ENCODE results near the gene WDR59.
"Not testable (repeated sequence)": the region's sequence is repeated elsewhere in the genome, so short reads cannot be mapped to it uniquely, and the experiment has no call there.

The WDR59 gene

GRCh38 chr16:74975591-74975990 is 9.3 kb downstream of the WDR59 start:
- FAIRE-seq: no peak

GRCh38 chr16:74973304-74973703 is 11.6 kb downstream of the WDR59 start:
- FAIRE-seq: no peak

GRCh38 chr16:74954763-74955162 is 30.2 kb downstream of the WDR59 start:
- FAIRE-seq: no peak

GRCh38 chr16:74951681-74952080 is 33.2 kb downstream of the WDR59 start:
- no peak for FAIRE-seq

GRCh38 chr16:74951206-74951605 is 33.7 kb downstream of the WDR59 start:
- no peak for FAIRE-seq

- FAIRE-seq: no peak
Measured at GRCh38 chr16:74950511-74950910, 34.4 kb downstream of the WDR59 start.

GRCh38 chr16:74949309-74949708 is 35.6 kb downstream of the WDR59 start:
- FAIRE-seq: no peak

- no peak for FAIRE-seq
Measured at GRCh38 chr16:74944466-74944865, 40.5 kb downstream of the WDR59 start.

- FAIRE-seq: no peak
Measured at GRCh38 chr16:74942977-74943918, 41.7 kb downstream of the WDR59 start.

GRCh38 chr16:74942566-74942965 is 42.4 kb downstream of the WDR59 start:
- no peak for FAIRE-seq

GRCh38 chr16:74939688-74940087 is 45.2 kb downstream of the WDR59 start:
- FAIRE-seq: no peak

GRCh38 chr16:74936902-74937560 is 47.9 kb downstream of the WDR59 start:
- no peak for FAIRE-seq

GRCh38 chr16:74931445-74931844 is 53.5 kb downstream of the WDR59 start:
- no peak for FAIRE-seq

- FAIRE-seq: no peak
Measured at GRCh38 chr16:74929636-74930035, 55.3 kb downstream of the WDR59 start.

GRCh38 chr16:74926805-74927204 is 58.1 kb downstream of the WDR59 start:
- no peak for FAIRE-seq

GRCh38 chr16:74923766-74924460 is 61.0 kb downstream of the WDR59 start:
- FAIRE-seq: no peak

- no peak for FAIRE-seq
Measured at GRCh38 chr16:74922150-74923138, 62.5 kb downstream of the WDR59 start.

- no peak for FAIRE-seq
Measured at GRCh38 chr16:74921051-74921450, 63.9 kb downstream of the WDR59 start.

GRCh38 chr16:74909665-74910064 is 75.3 kb downstream of the WDR59 start:
- FAIRE-seq: no peak

GRCh38 chr16:74908759-74909158 is 76.2 kb downstream of the WDR59 start:
- FAIRE-seq: not testable (repeated sequence)

GRCh38 chr16:74903901-74904678 is 80.8 kb downstream of the WDR59 start:
- no peak for FAIRE-seq

All from endometrium (tissue), 2 donors.